ENCODE data around the gene SLC37A3. TPM values are rescaled to one million over a fixed set of nuclear protein-coding genes. Genes with fewer than 3 reads are reported as not detected.

Gene SLC37A3
- total and polyA plus RNA-seq, 2 donors (not counting 1 experiment from before 2014, with no cell fraction given) = 9.1 to 20.1 TPM

DNA sequence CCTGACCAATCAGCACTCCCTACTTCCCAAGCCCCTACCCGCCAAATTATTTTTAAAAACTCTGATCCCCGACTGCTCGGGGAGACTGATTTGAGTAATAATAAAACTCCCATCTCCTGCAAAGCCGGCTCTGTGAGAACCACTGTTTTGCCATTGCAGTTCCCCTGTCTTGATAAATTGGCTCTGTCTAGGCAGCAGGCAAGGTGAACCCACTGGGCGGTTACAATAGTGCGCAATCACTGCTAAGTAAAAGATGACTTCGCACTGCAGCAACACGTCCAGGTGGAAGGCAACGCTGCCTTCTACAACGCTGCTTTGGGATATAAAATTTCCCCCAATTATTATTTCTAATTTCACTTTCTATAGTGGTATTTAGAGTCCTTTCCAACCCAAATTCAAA lies 8.9 kb downstream of the SLC37A3 start:
- Histone ChIP-seq H3K4me3 (ENCODE audit: control extremely low read depth in 1 of 5, extremely low read depth in 1 of 5, insufficient read depth in 1 of 5, low read depth in 2 of 5, low read length in 4 of 5) (no peak overlapping the region), H2AFZ (ENCODE audit: insufficient read depth, low read depth, low read length, poor library complexity, severe bottlenecking) (no peak overlapping the region), H3K27ac (ENCODE audit: low read length in 2 of 2) (no peak overlapping the region), H4K20me1 (ENCODE audit: control insufficient read depth, insufficient read depth, low read length, poor library complexity, severe bottlenecking) (peaks cover 73% of the 10 kb centered on the region), H3K36me3 (replicated peaks in 1 of 2; ENCODE audit: control extremely low read depth in 1 of 2, control insufficient read depth in 1 of 2, extremely low read depth in 1 of 2, insufficient read depth in 2 of 2, low read length in 1 of 2) (peaks cover 0 to 1% of the 10 kb centered on the region in 2 experiments), H3K4me2 (replicated peaks; ENCODE audit: low read depth, low read length, poor library complexity, severe bottlenecking) (no peak overlapping the region), H3K27me3 (replicated peaks in 1 of 4; ENCODE audit: control extremely low read depth in 1 of 4, control insufficient read depth in 3 of 4, insufficient read depth in 4 of 4, low read length in 3 of 4) (peaks cover 0 to 4% (median 0%) of the 10 kb centered on the region in 4 experiments), H3K9ac (ENCODE audit: low read length) (no peak overlapping the region), H3K4me1 (ENCODE audit: control insufficient read depth in 2 of 2, insufficient read depth in 2 of 2, low read length in 2 of 2) (peaks cover 30 to 33% of the 10 kb centered on the region in 2 donors), H3K9me3 (ENCODE audit: control extremely low read depth in 1 of 3, control insufficient read depth in 2 of 3, insufficient read depth in 1 of 3, low read length in 2 of 3) (no peaks in the 10 kb centered on the region), H3K79me2 (ENCODE audit: control insufficient read depth, insufficient read depth, low read length) (peaks cover 37% of the 10 kb centered on the region)
- Mint-ChIP-seq H3K4me1 (peaks cover 13% of the 10 kb centered on the region), H3K9me3 (ENCODE audit: insufficient read depth) (no peaks in the 10 kb centered on the region), H3K27ac (no peak overlapping the region), H3K4me3 (no peak overlapping the region), H3K27me3 (no peaks in the 10 kb centered on the region)
- CTCF ChIA-PET = no interaction called here
- 98% methylated on average over 4 of the region's 10 CpGs for WGBS (ENCODE audit: insufficient coverage)
- ATAC-seq (ENCODE audit: low read depth) (no peak), DNase-seq (no peak)
- intact Hi-C loops (cut with micrococcal nuclease) = no loop called here
- POLR2A ChIA-PET = no interaction called here
- TF ChIP-seq EZH2 (IDR thresholded peaks at IDR 0.05; ENCODE audit: borderline replicate concordance, insufficient read depth, low read depth, low read length, poor library complexity, severe bottlenecking) = no peak
- TF ChIP-seq, protein P1, sequence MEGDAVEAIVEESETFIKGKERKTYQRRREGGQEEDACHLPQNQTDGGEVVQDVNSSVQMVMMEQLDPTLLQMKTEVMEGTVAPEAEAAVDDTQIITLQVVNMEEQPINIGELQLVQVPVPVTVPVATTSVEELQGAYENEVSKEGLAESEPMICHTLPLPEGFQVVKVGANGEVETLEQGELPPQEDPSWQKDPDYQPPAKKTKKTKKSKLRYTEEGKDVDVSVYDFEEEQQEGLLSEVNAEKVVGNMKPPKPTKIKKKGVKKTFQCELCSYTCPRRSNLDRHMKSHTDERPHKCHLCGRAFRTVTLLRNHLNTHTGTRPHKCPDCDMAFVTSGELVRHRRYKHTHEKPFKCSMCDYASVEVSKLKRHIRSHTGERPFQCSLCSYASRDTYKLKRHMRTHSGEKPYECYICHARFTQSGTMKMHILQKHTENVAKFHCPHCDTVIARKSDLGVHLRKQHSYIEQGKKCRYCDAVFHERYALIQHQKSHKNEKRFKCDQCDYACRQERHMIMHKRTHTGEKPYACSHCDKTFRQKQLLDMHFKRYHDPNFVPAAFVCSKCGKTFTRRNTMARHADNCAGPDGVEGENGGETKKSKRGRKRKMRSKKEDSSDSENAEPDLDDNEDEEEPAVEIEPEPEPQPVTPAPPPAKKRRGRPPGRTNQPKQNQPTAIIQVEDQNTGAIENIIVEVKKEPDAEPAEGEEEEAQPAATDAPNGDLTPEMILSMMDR (IDR thresholded peaks at IDR 0.05) = no peak

DNA sequence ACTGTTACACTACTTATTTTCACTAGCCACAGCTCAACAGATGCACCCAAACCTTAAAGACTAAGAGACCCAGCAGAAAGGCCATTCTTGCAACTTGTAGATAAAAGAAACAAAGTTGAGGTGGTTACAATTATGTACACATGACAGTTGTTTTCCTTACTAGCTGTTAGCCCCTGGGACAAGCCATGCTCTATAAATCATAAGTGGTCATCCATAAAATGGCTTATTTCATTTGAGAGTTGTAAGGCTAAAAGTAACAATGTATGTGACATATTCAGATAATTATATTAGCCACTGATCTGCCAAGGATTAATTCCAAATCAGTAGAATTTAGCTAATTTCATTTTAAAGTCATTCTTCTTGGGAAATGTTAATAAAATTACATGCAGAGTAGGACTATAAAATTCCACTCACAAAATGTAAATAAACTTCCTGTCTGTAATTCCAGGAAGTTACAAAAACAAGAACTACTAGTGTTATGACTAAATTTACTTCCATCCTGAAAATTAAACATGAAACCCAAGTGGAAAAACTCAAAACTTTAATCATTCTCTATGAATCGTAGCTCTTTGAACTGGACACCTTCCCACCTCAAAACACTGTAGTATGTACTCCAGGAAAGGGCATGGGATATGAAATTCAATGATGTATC lies 13.3 kb downstream of the SLC37A3 start:
- no CpG with 5 or more reads among the region's 1 CpG for WGBS (ENCODE audit: insufficient coverage)
- no peak for DNase-seq

More for the DNA sequence above, 13.3 kb downstream of the SLC37A3 start:
- Histone ChIP-seq H3K4me2 (replicated peaks; ENCODE audit: low read depth, low read length, poor library complexity, severe bottlenecking) (no peak overlapping the region), H3K4me3 (ENCODE audit: control extremely low read depth in 1 of 5, extremely low read depth in 1 of 5, insufficient read depth in 1 of 5, low read depth in 2 of 5, low read length in 4 of 5) (no peak overlapping the region), H3K79me2 (ENCODE audit: control insufficient read depth, insufficient read depth, low read length) (peaks cover 37% of the 10 kb centered on the region), H3K36me3 (replicated peaks in 1 of 2; ENCODE audit: control extremely low read depth in 1 of 2, control insufficient read depth in 1 of 2, extremely low read depth in 1 of 2, insufficient read depth in 2 of 2, low read length in 1 of 2) (peaks cover 3 to 12% of the 10 kb centered on the region in 2 experiments), H3K9me3 (ENCODE audit: control extremely low read depth in 1 of 3, control insufficient read depth in 2 of 3, insufficient read depth in 1 of 3, low read length in 2 of 3) (no peaks in the 10 kb centered on the region), H3K27me3 (replicated peaks in 1 of 4; ENCODE audit: control extremely low read depth in 1 of 4, control insufficient read depth in 3 of 4, insufficient read depth in 4 of 4, low read length in 3 of 4) (peaks cover 0 to 4% (median 0%) of the 10 kb centered on the region in 4 experiments), H3K27ac (ENCODE audit: low read length in 2 of 2) (no peak overlapping the region), H3K9ac (ENCODE audit: low read length) (no peak overlapping the region), H2AFZ (ENCODE audit: insufficient read depth, low read depth, low read length, poor library complexity, severe bottlenecking) (no peak overlapping the region), H4K20me1 (ENCODE audit: control insufficient read depth, insufficient read depth, low read length, poor library complexity, severe bottlenecking) (peaks cover 30% of the 10 kb centered on the region), H3K4me1 (ENCODE audit: control insufficient read depth in 2 of 2, insufficient read depth in 2 of 2, low read length in 2 of 2) (peaks cover 10 to 12% of the 10 kb centered on the region in 2 donors)
- ChIA-PET CTCF (no interaction called here), POLR2A (no interaction called here)
- Mint-ChIP-seq H3K27ac (no peak overlapping the region), H3K4me3 (no peak overlapping the region), H3K4me1 (peaks cover 13% of the 10 kb centered on the region), H3K9me3 (ENCODE audit: insufficient read depth) (no peaks in the 10 kb centered on the region), H3K27me3 (no peaks in the 10 kb centered on the region)
- ATAC-seq (ENCODE audit: low read depth) = no peak
- TF ChIP-seq, protein P1 (IDR thresholded peaks at IDR 0.05) = no peak
- TF ChIP-seq EZH2 (IDR thresholded peaks at IDR 0.05; ENCODE audit: borderline replicate concordance, insufficient read depth, low read depth, low read length, poor library complexity, severe bottlenecking) = no peak
- intact Hi-C loops (cut with micrococcal nuclease) = no loop called here

All from B cell (primary cell).